HL-60 (cell line): ENCODE measurements around the gene DPCD.

ENCODE experiments used
- DNase-seq, 2 experiments: peaks; one replicate each; pipeline ENCODE4 v3.0.0-alpha.2; 2010 to 2020; ENCODE audit warnings: low read depth in 1 of 2, low spot score in 1 of 2
- H3K27ac ChIP-seq: fragments of 250-450 bp; sonication (Bioruptor Pico); replicated peaks from 2 replicates; pipeline ENCODE4 v1.5.1; 2020; ENCODE audit warnings: mild to moderate bottlenecking, moderate library complexity
- H3K27me3 ChIP-seq: fragments of 250-450 bp; sonication (Bioruptor Pico); 2 replicates; pipeline ENCODE4 v1.5.1; 2021; ENCODE audit warnings: mild to moderate bottlenecking, moderate library complexity; ENCODE audit not compliant: insufficient read depth, poor library complexity, severe bottlenecking
- H3K4me3 ChIP-seq: replicated peaks from 2 replicates; pipeline ENCODE4 v1.5.1; 2011; ENCODE audit warnings: mild to moderate bottlenecking, control low read depth, low read length; ENCODE audit not compliant: insufficient read depth
- CTCF ChIP-seq: IDR thresholded peaks from one replicate; pipeline ENCODE4 v1.5.1; 2011; ENCODE audit warnings: low read length, control low read depth, inconsistent platforms; ENCODE audit not compliant: insufficient read depth
- GABPA ChIP-seq: IDR thresholded peaks from 2 replicates; pipeline ENCODE4 v1.6.1; 2012; ENCODE audit warnings: low read depth
- POLR2AphosphoS5 ChIP-seq: IDR thresholded peaks from 2 replicates; pipeline ENCODE4 v1.6.1; 2012; ENCODE audit warnings: low read depth
- SPI1 ChIP-seq: IDR thresholded peaks from 2 replicates; pipeline ENCODE4 v1.6.1; 2012; ENCODE audit warnings: low read depth, mild to moderate bottlenecking, borderline replicate concordance
- TF ChIP-seq, protein P1 (sequence below): IDR thresholded peaks from 2 replicates; pipeline ENCODE4 v1.6.1; 2012; ENCODE audit warnings: low read depth; ENCODE audit not compliant: insufficient replicate concordance

Gene DPCD

DNA sequence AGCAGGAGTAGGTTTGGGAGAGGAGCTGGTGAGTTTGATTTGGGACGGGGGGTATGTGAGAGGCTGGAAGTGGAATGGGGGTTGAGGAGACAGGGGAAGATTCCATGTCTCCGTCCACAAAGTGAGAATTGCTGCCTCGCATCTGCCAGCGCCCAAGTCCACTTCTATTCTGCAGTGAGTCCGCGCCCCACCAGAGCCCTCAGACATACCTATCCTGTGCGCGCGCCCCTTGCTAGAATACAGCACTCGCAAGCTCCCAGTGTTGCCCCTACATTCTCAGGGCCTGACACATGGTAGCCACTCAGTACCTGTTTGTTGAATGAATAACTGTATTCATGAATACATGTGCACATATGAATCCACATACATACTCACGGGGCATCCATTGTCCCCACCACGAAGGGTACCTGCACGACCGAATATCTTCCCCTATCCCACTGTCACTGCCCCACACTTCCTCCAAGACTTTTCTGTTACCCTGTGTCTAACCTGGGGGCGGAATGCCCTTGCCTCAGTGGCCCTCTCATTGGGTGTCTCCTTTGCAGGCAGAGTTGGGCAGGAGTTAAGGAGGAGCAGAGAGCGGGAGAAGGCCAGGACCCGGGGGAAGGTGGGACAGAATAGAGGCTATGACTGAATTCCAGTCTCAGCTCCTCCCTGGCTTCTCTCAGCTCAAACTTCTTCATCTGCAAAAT is 19.9 kb upstream of the DPCD start:
- TF ChIP-seq, protein P1, sequence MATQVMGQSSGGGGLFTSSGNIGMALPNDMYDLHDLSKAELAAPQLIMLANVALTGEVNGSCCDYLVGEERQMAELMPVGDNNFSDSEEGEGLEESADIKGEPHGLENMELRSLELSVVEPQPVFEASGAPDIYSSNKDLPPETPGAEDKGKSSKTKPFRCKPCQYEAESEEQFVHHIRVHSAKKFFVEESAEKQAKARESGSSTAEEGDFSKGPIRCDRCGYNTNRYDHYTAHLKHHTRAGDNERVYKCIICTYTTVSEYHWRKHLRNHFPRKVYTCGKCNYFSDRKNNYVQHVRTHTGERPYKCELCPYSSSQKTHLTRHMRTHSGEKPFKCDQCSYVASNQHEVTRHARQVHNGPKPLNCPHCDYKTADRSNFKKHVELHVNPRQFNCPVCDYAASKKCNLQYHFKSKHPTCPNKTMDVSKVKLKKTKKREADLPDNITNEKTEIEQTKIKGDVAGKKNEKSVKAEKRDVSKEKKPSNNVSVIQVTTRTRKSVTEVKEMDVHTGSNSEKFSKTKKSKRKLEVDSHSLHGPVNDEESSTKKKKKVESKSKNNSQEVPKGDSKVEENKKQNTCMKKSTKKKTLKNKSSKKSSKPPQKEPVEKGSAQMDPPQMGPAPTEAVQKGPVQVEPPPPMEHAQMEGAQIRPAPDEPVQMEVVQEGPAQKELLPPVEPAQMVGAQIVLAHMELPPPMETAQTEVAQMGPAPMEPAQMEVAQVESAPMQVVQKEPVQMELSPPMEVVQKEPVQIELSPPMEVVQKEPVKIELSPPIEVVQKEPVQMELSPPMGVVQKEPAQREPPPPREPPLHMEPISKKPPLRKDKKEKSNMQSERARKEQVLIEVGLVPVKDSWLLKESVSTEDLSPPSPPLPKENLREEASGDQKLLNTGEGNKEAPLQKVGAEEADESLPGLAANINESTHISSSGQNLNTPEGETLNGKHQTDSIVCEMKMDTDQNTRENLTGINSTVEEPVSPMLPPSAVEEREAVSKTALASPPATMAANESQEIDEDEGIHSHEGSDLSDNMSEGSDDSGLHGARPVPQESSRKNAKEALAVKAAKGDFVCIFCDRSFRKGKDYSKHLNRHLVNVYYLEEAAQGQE, result no peak
- no peak for TF ChIP-seq POLR2AphosphoS5
- TF ChIP-seq SPI1, result no peak
- no peak for TF ChIP-seq GABPA
- TF ChIP-seq CTCF, result no peak
- Histone ChIP-seq H3K27me3 (peaks cover 31% of the 10 kb centered on the region), H3K4me3 (no peak overlapping the region), H3K27ac (no peak overlapping the region)
- DNase-seq, result no peak

DNA sequence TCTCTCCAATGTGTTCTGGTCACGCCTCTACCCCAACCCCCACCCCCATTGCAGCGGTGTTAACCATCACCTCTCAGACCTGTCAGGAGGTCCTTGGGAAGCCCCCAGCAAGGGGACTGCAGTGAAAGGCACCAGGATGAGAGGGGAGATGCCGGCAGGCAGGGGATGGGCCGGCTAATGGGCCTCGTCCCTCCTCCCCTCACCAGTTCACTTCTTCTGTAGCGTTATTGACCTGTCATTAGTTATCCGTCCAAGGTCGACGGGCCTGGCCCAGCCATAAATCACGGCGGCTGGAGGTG is 18.8 kb upstream of the DPCD start:
- H3K27me3 ChIP-seq, result peaks cover 30% of the 10 kb centered on the region
- no peak overlapping the region for H3K27ac ChIP-seq
- H3K4me3 ChIP-seq, result no peak overlapping the region
- TF ChIP-seq, protein P1, result no peak
- TF ChIP-seq GABPA (no peak), POLR2AphosphoS5 (no peak), CTCF (no peak), SPI1 (no peak)
- DNase-seq, result no peak

GRCh38 chr10:101569622-101570427 is 18.3 kb upstream of the DPCD start:
- TF ChIP-seq GABPA (no peak), SPI1 (no peak), CTCF (no peak), POLR2AphosphoS5 (no peak)
- TF ChIP-seq, protein P1, result no peak
- peak; percentile 47 to 56 for DNase-seq
- no peak overlapping the region for H3K27ac ChIP-seq
- H3K4me3 ChIP-seq, result peak overlapping the region; percentile 62
- H3K27me3 ChIP-seq, result peaks cover 30% of the 10 kb centered on the region
